GM23338 (cell line): ENCODE measurements around the gene PVALB. TPM values are rescaled to one million over a fixed set of nuclear protein-coding genes. Genes with fewer than 3 reads are reported as not detected.

ENCODE experiments used
- ATAC-seq: fragments of 200-7000 bp; cut with Tn5 transposase; 3 replicates; pipeline ENCODE4 v1.9.1; 2020
- DNase-seq: peaks from one replicate; pipeline ENCODE4 v3.0.0-alpha.2; 2015; ENCODE audit warnings: low spot score
- H2AFZ ChIP-seq: fragments of 200-600 bp; sonication (generic); 2 replicates; pipeline ENCODE4 v1.8.0; 2016; ENCODE audit warnings: antibody characterized with exemption, mild to moderate bottlenecking, moderate library complexity
- H3F3A ChIP-seq: fragments of 200-600 bp; sonication (generic); replicated peaks from 2 replicates; pipeline ENCODE4 v1.8.0; 2017; ENCODE audit warnings: antibody characterized with exemption, mixed run types, low read depth
- H3K27ac ChIP-seq: fragments of 200-600 bp; sonication (generic); 2 replicates; pipeline ENCODE4 v1.6.1; 2016; ENCODE audit warnings: low read depth
- H3K27me3 ChIP-seq: fragments of 200-600 bp; sonication (generic); 2 replicates; pipeline ENCODE4 v1.8.0; 2016; ENCODE audit warnings: mild to moderate bottlenecking, mixed run types, moderate library complexity; ENCODE audit not compliant: insufficient read depth
- H3K36me3 ChIP-seq: fragments of 200-600 bp; sonication (generic); 2 replicates; pipeline ENCODE4 v1.8.0; 2016; ENCODE audit warnings: mild to moderate bottlenecking; ENCODE audit not compliant: insufficient read depth
- H3K4me1 ChIP-seq: fragments of 200-600 bp; sonication (generic); 2 replicates; pipeline ENCODE4 v1.8.0; 2016; ENCODE audit warnings: mild to moderate bottlenecking, moderate library complexity; ENCODE audit not compliant: insufficient read depth
- H3K4me2 ChIP-seq: fragments of 200-600 bp; sonication (generic); 2 replicates; pipeline ENCODE4 v1.7.1; 2017; ENCODE audit warnings: mixed run types
- H3K4me3 ChIP-seq: fragments of 200-600 bp; sonication (generic); 2 replicates; pipeline ENCODE4 v1.6.1; 2016; ENCODE audit warnings: mixed run types
- H3K79me2 ChIP-seq: fragments of 200-600 bp; sonication (generic); replicated peaks from 2 replicates; pipeline ENCODE4 v1.8.0; 2017; ENCODE audit warnings: mild to moderate bottlenecking; ENCODE audit not compliant: insufficient read depth
- H3K9me2 ChIP-seq: fragments of 200-600 bp; sonication (generic); 2 replicates; pipeline ENCODE4 v1.8.0; 2017; ENCODE audit not compliant: insufficient read depth
- H4K20me1 ChIP-seq: fragments of 200-600 bp; sonication (generic); replicated peaks from 2 replicates; pipeline ENCODE4 v1.8.0; 2017; ENCODE audit warnings: mild to moderate bottlenecking; ENCODE audit not compliant: insufficient read depth
- H3K27ac Mint-ChIP-seq: 2 replicates; pipeline ENCODE4 v1.8.0; 2020; ENCODE audit warnings: inconsistent platforms, mild to moderate bottlenecking, moderate library complexity, mixed read lengths
- H3K27me3 Mint-ChIP-seq: 3 replicates; pipeline ENCODE4 v1.8.0; 2022; ENCODE audit warnings: low read depth, mild to moderate bottlenecking, moderate library complexity, mixed read lengths, inconsistent platforms; ENCODE audit not compliant: insufficient read depth, poor library complexity
- H3K36me3 Mint-ChIP-seq: 3 replicates; pipeline ENCODE4 v1.8.0; 2021; ENCODE audit warnings: low read depth, mild to moderate bottlenecking, inconsistent platforms, moderate library complexity, mixed read lengths
- H3K4me1 Mint-ChIP-seq: 3 replicates; pipeline ENCODE4 v1.8.0; 2020; ENCODE audit warnings: mild to moderate bottlenecking, inconsistent platforms, mixed read lengths
- H3K4me3 Mint-ChIP-seq: 3 replicates; pipeline ENCODE4 v1.8.0; 2021; ENCODE audit warnings: moderate library complexity, mild to moderate bottlenecking, inconsistent platforms, mixed read lengths
- H3K9me3 Mint-ChIP-seq: 3 replicates; pipeline ENCODE4 v1.8.0; 2020; ENCODE audit warnings: moderate library complexity, mild to moderate bottlenecking, inconsistent platforms, mixed read lengths
- CREB1 ChIP-seq: fragments of 250-450 bp; sonication (Bioruptor Pico); IDR thresholded peaks from 2 replicates; pipeline ENCODE4 v1.5.0; 2020; ENCODE audit warnings: low read depth, mild to moderate bottlenecking, moderate library complexity
- CTCF ChIP-seq, 2 experiments: fragments of 200-600 bp in 1 of 2; sonication (generic) in 1 of 2; conservative IDR thresholded peaks; 2 replicates each; pipeline versions ENCODE4 v1.5.1 to v1.6.1; 2016 to 2017; ENCODE audit warnings: antibody characterized with exemption in 2 of 2, low read depth in 2 of 2, mild to moderate bottlenecking in 2 of 2, moderate library complexity in 1 of 2
- ETS1 ChIP-seq: IDR thresholded peaks from 2 replicates; pipeline ENCODE4 v1.6.1; 2016; ENCODE audit warnings: antibody characterized with exemption
- EZH2 ChIP-seq: fragments of 200-600 bp; sonication (generic); IDR thresholded peaks from one replicate; pipeline ENCODE4 v1.8.0; 2017; ENCODE audit warnings: antibody characterized with exemption, mild to moderate bottlenecking, low read depth; ENCODE audit not compliant: unreplicated experiment
- EZH2phosphoT487 ChIP-seq: fragments of 200-600 bp; sonication (generic); IDR thresholded peaks from one replicate; pipeline ENCODE4 v1.8.1; 2018; ENCODE audit warnings: antibody characterized with exemption; ENCODE audit not compliant: unreplicated experiment
- JUNB ChIP-seq: IDR thresholded peaks from one replicate; pipeline ENCODE4 v1.6.1; 2016; ENCODE audit warnings: antibody characterized with exemption; ENCODE audit not compliant: unreplicated experiment
- NANOG ChIP-seq: IDR thresholded peaks from 2 replicates; pipeline ENCODE4 v1.6.1; 2016; ENCODE audit warnings: antibody characterized with exemption, borderline replicate concordance
- POLR2AphosphoS5 ChIP-seq: IDR thresholded peaks from 2 replicates; pipeline ENCODE4 v1.6.1; 2016; ENCODE audit warnings: antibody characterized with exemption, low read depth
- REST ChIP-seq: IDR thresholded peaks from one replicate; pipeline ENCODE4 v1.6.1; 2018; ENCODE audit warnings: antibody characterized with exemption; ENCODE audit not compliant: unreplicated experiment
- STAT1 ChIP-seq: IDR thresholded peaks from one replicate; pipeline ENCODE4 v1.6.1; 2016; ENCODE audit warnings: antibody characterized with exemption; ENCODE audit not compliant: unreplicated experiment
- ZNF114 ChIP-seq: fragments of 250-450 bp; sonication (Bioruptor Pico); IDR thresholded peaks from 2 replicates; pipeline ENCODE4 v1.5.0; 2020; ENCODE audit warnings: mild to moderate bottlenecking, moderate library complexity
- ZNF331 ChIP-seq: fragments of 250-450 bp; sonication (Bioruptor Pico); IDR thresholded peaks from 2 replicates; pipeline ENCODE4 v1.5.0; 2020; ENCODE audit warnings: low read depth, mild to moderate bottlenecking, moderate library complexity
- ZNF462 ChIP-seq: fragments of 250-450 bp; sonication (Bioruptor Pico); IDR thresholded peaks from 2 replicates; pipeline ENCODE4 v1.5.0; 2020; ENCODE audit warnings: mild to moderate bottlenecking, moderate library complexity
- polyA plus RNA-seq: library from polyadenylated mRNA; unstranded; fragments of >200 nt; fragmentation: Nextera tagmentation; extraction: Ambion mirVana; gene quantifications from 2 replicates; pipeline ENCODE4 v1.2.1, GENCODE V29; 2016
- total RNA-seq: library from RNA; depleted of rRNA; stranded (reverse); fragments of >200 nt; shearing (Covaris generic); gene quantifications from 2 replicates; pipeline ENCODE4 v1.2.3, GENCODE V29; 2014

Gene PVALB
- total and polyA plus RNA-seq, 2 experiments from 2014 or later: 7.9 TPM; not detected in 1

- TF ChIP-seq ZNF331 (CRISPR knock-in tag) (no peak), CREB1 (CRISPR knock-in tag) (no peak), EZH2 (no peak), JUNB (no peak), NANOG (no peak), ZNF114 (CRISPR knock-in tag) (no peak), EZH2phosphoT487 (no peak), CTCF (conservative IDR thresholded peaks at IDR 0.05; ENCODE audit: low read depth in 2 of 2) (no peak)
These were observed 9.4 kb upstream of the PVALB start (continued) for GRCh38 chr22:36826262-36826661.

GRCh38 chr22:36824655-36825054 lies 7.8 kb upstream of the PVALB start:
- no peak for TF ChIP-seq STAT1
- TF ChIP-seq NANOG: no peak
- TF ChIP-seq ZNF331 (CRISPR knock-in tag): no peak
- TF ChIP-seq EZH2phosphoT487: no peak
- TF ChIP-seq ZNF114 (CRISPR knock-in tag): no peak
- TF ChIP-seq ZNF462 (CRISPR knock-in tag): no peak
- no peak for TF ChIP-seq EZH2
- no peak for TF ChIP-seq REST
- no peak for TF ChIP-seq CREB1 (CRISPR knock-in tag)
- TF ChIP-seq JUNB: no peak
- no peak for TF ChIP-seq ETS1
- no peak for TF ChIP-seq POLR2AphosphoS5
- no peak overlapping the region for H3K27ac Mint-ChIP-seq
- Histone ChIP-seq H3K9me2 (no peaks in the 10 kb centered on the region), H3K27me3 (no peaks in the 10 kb centered on the region), H3F3A (no peaks in the 10 kb centered on the region), H3K4me1 (peaks cover 8% of the 10 kb centered on the region), H3K4me3 (no peak overlapping the region), H3K4me2 (no peak overlapping the region), H3K79me2 (no peaks in the 10 kb centered on the region), H4K20me1 (no peaks in the 10 kb centered on the region), H3K36me3 (no peaks in the 10 kb centered on the region), H3K27ac (no peak overlapping the region), H2AFZ (no peak overlapping the region)
- no peak for DNase-seq
- ATAC-seq: no peak
- H3K4me1 Mint-ChIP-seq: peaks cover 12% of the 10 kb centered on the region
- H3K9me3 Mint-ChIP-seq: no peaks in the 10 kb centered on the region
- H3K27me3 Mint-ChIP-seq: peaks cover 24% of the 10 kb centered on the region
- H3K4me3 Mint-ChIP-seq: no peak overlapping the region
- H3K36me3 Mint-ChIP-seq: no peaks in the 10 kb centered on the region
